ENCODE results near the gene RHCE.

The RHCE gene

GRCh38 chr1:25360596-25361581 is 59.7 kb downstream of the RHCE start:
- no peak for TF ChIP-seq CTCF (IDR thresholded peaks at IDR 0.05; ENCODE audit: insufficient read depth, missing control alignments)
- no peak for FAIRE-seq
- no peak for DNase-seq (ENCODE audit: insufficient read length, low spot score)

GRCh38 chr1:25356848-25357247 is 63.8 kb downstream of the RHCE start:
- no peak for FAIRE-seq
- DNase-seq (ENCODE audit: insufficient read length, low spot score) = no peak
- no peak for TF ChIP-seq CTCF (IDR thresholded peaks at IDR 0.05; ENCODE audit: insufficient read depth, missing control alignments)

- no peak for DNase-seq (ENCODE audit: insufficient read length, low spot score)
- no peak for FAIRE-seq
- TF ChIP-seq CTCF (IDR thresholded peaks at IDR 0.05; ENCODE audit: insufficient read depth, missing control alignments) = no peak
Measured at GRCh38 chr1:25356441-25356840, 64.2 kb downstream of the RHCE start.

GRCh38 chr1:25355841-25356395 is 64.7 kb downstream of the RHCE start:
- TF ChIP-seq CTCF (IDR thresholded peaks at IDR 0.05; ENCODE audit: insufficient read depth, missing control alignments) = no peak
- no peak for DNase-seq (ENCODE audit: insufficient read length, low spot score)
- FAIRE-seq = no peak

GRCh38 chr1:25349606-25350005 is 71.0 kb downstream of the RHCE start:
- no peak for DNase-seq (ENCODE audit: insufficient read length, low spot score)
- no peak for TF ChIP-seq CTCF (IDR thresholded peaks at IDR 0.05; ENCODE audit: insufficient read depth, missing control alignments)
- no peak for FAIRE-seq

- FAIRE-seq = no peak
- no peak for DNase-seq (ENCODE audit: insufficient read length, low spot score)
- no peak for TF ChIP-seq CTCF (IDR thresholded peaks at IDR 0.05; ENCODE audit: insufficient read depth, missing control alignments)
Measured at GRCh38 chr1:25347556-25347955, 73.1 kb downstream of the RHCE start.

GRCh38 chr1:25343872-25344271 is 76.8 kb downstream of the RHCE start:
- DNase-seq (ENCODE audit: insufficient read length, low spot score) = no peak
- no peak for FAIRE-seq
- no peak for TF ChIP-seq CTCF (IDR thresholded peaks at IDR 0.05; ENCODE audit: insufficient read depth, missing control alignments)

Data from D721Med (cell line).